Measurements from ENCODE around the gene HILPDA. TPM values are rescaled to one million over a fixed set of nuclear protein-coding genes. Genes with fewer than 3 reads are reported as not detected.
A peak's percentile ranks its signal among the peaks of the same experiment; 100 is the strongest.

The HILPDA gene, protein sequence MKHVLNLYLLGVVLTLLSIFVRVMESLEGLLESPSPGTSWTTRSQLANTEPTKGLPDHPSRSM
- 20.6 and 22.1 TPM in 2 replicates for total RNA-seq (2014; rRNA removed)
- 31.3 TPM for polyA plus RNA-seq (2012)

DNA sequence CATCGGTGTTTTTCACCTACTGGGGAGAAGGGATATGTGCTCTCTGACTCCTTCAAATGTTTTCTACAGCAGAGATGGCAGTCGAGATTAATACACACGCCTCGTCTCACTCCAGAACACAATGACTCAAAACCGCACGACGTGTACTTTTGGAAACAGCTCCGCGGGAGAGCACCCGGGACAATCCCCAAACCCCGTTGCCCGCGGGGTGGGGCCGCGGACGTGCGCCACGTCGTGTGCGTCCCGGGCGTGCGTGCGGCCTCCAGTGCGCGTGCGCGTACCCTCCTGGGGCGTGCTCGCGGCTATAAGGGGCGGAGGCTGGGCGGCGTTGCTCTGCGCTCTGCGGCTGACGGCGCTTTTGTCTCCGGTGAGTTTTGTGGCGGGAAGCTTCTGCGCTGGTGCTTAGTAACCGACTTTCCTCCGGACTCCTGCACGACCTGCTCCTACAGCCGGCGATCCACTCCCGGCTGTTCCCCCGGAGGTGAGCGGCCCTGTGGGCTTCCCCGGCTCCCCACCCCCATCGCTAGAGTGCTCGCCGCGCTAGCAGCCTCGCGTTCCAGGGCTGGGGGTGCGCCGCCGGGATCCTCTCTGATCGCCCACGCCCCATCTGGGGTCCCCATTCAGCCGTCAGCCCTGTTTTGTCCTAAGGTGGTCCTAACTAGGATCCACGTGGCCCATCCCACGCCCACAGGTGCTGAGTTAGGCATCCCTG is at the start of gene HILPDA:
Gene HILPDA (plus strand): TSS at position 336 of the 712 bp plus-strand sequence. CDS start 1,391 bp downstream, outside the sequence.
- peak; percentile 99 for DNase-seq (ENCODE audit: low read depth)

DNA sequence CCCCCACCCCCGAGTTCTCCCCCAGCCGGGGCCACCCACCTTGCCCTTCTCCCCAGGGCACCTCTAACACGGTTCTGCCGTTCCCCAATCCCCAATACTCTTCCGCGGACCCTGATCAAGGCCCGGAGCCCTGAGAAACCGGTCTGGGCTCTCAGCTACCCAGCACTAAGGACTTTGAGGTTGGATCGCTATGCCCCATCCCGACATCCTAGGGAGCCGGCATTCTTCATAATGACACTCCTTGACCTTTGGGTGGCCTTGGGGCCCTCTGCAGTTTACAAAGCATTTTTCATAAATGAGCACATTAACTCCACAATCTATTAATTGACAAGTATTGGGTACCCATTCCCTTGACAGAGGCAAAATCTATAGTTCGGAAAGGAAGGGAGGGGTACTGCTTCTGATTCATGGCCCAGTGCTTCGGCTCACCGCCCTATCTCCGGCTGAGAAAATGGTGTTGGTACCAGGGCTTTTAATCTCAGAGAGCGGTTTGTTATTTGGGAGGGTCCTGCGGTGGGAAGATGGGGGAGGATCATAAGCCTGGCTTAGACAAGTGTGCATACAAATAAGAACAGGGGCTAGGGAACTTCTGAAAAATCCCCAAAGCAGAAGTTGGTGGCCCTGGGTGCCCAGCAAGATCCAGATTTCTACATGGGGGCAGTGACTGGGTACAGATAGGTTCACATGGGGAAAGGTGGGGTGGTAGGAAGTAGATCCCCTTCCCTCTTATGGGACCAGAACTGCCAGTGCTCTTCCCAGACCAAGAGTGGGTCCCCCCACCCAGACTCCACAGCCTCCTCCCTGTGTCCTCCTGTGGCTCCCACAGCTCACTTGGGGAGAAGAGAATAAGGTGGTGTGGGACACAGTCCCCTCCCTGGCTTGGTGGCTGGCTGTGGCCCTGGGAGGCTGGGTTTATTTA is 49.1 kb upstream of the HILPDA start:
- DNase-seq (ENCODE audit: low read depth), result no peak

DNA sequence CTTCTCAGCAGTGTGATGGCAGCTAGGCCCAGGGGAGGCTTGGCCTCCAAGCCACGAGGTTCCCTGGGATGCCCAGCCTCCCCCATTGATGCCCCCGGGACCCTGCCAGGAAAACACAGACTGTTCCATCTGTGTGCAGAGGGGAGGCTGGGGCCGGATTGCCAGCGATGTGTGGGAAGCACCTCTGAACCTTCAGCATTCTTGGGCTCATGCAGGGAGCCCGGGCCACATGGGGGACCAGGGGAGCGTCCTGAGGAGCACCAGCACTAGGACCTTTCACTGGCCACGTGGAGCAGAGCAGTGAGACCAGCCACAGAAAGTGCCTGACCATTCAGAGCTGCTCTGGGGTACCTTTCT is 48.5 kb upstream of the HILPDA start:
- DNase-seq (ENCODE audit: low read depth), result no peak

DNA sequence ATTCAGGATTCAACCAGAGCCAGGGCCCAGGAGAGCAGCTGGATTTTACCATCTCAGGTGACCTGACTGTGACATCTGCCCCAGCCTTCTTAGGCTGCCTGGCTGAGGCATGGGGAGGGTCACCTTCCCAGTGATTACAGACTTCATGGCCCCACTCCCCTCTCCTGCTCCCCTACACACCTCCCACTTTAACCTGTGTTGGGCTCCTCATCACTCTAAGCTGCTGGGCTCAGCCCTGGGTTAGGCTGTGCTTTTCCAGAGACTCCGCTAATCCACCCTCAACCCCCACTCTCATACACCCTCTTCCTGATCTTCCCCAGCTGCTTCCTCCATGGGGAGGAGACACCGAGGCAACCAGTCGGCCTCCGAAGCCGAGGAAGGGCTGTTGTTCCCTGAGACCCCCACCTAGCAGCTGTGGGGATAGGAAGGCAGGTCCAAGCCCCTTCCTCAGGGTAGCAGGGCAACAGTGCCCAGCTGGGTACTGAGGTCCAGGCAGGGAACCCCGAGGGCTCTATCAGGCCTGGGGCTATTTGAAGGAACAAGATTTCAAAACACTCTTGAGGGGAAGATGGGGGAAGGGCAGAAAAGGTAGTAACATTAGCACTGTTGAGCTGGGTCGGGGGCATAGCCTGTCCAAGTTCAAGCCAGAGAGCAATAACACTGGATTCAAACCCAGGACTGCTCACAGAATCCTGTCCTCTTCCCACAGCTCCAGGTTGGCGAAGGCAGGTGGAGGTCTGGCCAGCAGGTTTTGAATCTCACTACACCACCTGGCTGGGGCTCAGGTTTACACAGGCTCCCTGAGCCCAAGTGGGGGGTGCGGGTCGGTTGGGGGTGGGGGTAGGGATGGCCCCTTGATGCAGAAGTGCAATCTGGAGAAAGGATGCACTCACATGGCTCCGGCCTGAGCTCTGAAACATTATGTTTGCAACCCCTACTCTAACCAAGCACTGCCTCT is 47.6 kb upstream of the HILPDA start:
- DNase-seq (ENCODE audit: low read depth), result no peak

DNA sequence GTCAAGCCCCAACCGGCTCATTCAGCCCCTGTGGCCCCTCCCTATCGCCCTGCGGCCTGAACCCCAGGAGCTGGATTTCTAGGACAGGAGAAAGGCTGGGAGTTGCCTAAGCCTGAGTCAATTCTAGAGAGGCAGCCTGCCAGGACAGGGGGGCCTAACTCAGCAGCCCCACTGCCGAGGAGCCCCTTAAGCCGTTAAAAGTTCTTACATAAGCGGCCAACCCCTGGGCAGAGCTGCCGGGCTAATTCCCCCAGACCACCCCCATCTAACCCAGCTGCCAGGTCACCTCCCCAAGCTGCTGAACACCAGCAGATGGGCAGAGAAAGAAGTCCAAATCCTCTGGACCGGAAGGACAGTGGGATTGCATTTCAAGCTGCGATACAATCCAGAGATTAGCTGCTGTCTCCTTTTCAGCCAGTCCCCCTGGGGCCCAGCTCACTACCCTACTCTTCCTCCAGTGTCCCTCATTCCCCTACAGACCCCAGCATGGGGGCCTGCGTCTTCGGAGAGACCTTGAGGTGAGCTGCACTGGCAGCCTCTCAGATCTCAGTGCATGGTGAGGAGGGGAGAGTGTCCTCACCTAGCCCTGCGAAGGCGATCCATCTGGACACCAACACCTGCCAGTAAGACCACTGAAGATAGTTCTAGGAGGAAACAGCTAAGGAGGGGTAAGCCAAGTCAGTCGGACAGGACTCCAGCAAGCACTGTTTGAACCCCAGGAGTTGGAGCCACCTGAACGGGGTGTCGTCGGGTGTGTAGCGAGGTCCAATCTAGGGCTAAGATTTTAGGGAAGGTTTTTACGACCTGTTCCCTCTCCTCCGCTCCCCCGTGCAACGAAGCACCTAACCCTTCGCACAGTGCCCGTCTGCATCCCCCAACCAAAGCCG is 46.7 kb upstream of the HILPDA start:
- no peak for DNase-seq (ENCODE audit: low read depth)

DNA sequence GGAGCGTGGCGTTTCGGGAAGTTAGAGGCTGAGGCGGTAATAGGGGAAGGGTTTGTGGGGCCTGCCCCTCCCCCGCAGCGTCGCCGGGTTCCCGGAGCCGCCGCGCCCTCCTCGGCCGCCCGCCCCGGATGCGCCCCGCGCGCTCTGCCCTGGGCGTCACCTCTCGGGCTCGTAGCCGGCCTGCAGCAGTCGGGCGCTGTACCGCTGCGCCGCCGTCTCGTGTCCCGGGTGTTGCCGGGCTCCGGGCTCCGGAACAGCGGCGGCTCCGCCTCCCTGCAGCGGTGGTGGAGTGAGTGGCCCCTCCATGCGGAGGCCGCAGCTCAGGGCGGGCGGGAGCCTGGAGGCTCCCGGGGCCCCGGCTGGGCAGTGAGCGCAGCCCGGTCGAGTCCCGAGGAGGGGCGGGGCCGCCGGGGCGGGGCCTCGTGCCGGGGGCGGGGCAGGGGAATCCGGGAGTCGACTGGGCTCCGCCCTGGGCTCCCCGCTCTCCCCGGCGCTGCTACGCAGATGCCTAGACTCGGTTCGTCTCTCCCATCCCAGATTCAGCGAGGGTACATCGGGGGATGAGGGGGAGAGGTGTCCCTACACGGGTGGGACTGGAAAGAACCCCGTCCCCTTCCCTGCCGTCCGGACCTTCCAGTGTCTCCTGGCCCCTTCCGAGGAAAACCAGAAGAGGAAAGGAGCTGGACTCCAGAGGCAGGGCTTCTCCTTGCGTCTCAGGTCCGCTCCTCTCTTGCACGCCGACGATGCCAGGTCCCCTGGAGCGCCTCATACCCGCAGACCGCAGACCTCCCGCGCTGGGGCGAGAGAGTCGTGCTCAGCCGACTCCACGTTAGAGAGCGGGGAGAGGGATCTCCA is 45.9 kb upstream of the HILPDA start, which contains the start of gene IMPDH1:
Gene IMPDH1 (minus strand): TSS at position 387 of the 855 bp plus-strand sequence. CDS start 81 bp downstream, at position 306.
- DNase-seq (ENCODE audit: low read depth), result peak; percentile 73

DNA sequence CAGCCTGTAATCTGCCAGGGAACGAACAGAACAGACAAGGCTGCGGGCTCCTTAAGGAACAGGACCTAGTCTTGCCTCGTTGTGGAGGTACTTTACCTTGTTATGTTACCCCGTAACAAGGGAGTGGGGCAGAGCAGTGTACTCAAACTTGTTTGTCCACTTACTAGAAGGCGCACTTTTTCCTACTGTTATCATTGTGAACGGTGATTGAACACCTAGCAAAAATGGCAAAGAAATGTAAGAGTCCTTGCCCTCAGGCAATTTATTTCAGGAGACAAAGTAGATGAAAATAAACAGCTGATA is 45.3 kb upstream of the HILPDA start:
- DNase-seq (ENCODE audit: low read depth), result no peak

DNA sequence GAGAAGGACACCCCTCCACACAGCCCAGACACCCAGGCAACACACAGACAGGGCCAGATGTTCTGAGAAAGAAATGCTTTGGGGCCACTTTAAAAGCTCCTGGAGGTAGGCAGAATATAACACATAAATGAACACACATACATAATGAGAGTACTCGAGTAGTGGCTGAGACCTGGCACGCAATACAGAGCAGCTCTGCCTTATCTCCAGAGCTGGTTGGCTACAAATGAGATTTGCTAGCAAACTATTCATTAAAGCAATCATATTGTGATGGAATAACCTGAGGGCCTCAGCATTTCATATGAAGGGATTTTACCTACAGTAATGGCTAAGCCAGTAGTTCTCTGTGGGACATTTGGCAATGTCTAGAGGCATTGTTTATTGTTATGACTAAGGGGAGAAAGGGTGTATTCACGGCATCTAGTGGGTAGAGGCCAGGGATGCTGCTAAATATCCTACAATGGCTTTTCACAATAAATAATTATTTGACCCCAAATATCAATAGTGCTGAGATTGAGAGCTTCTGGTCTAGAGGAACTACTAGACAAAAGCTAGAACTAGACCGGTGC is 40.4 kb upstream of the HILPDA start:
- DNase-seq (ENCODE audit: low read depth), result no peak

DNA sequence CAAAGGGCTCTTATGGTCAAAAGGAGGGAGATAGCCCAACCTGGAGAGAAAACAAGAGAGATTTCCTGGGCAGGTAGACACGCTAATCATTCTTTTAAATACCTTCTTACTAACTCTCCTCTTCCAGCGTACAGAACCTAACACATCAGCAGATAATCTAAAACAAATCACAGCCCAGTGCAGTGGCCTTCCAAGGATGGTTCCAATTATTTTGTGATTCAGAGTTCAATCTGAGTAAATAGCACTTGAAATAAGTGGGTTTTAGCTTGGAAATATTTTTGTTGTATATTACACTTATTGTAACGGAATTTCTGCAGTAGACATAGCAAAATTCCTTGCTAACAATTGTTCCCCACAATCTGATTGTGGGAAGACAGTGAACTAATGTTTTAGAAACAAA is 38.6 kb upstream of the HILPDA start:
- no peak for DNase-seq (ENCODE audit: low read depth)

DNA sequence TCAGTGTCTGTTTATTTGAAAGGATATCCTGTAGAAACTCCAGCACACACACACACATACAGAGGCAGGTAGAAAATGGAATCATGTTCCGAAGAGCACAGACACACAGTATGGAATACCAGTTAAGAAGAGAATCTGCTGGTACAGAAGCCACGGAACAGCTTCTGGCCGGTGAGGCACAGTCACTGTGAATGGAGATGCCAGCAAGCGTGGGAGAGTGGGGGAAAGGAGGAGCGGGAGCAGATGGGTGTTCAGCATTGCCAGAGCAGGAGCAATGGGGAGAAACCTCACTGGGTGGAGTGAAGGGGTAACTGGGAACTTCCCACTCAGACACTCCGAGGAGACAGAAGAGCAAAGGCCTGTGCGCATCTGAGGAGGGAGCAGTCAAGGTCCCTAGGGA is 36.4 kb upstream of the HILPDA start:
- no peak for DNase-seq (ENCODE audit: low read depth)

DNA sequence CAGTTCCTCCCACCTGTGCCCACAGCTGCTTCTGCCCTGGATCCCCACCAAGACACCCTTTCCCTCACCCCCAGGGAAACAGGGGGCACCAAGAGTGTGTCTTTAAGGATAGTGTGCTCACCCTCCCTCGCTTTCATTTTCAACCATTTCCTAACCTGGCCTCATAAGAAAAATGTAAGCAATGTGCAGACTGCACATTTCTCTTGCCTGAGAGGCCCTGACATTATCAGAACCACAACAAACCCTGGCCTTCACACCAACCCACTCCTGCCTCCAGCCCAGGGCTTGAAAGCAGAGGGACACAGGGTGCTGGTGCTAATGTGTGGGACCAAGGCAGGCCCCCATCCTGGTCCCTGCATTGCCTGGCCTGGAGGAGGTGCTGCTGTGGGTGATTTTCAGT is 34.9 kb upstream of the HILPDA start:
- no peak for DNase-seq (ENCODE audit: low read depth)

DNA sequence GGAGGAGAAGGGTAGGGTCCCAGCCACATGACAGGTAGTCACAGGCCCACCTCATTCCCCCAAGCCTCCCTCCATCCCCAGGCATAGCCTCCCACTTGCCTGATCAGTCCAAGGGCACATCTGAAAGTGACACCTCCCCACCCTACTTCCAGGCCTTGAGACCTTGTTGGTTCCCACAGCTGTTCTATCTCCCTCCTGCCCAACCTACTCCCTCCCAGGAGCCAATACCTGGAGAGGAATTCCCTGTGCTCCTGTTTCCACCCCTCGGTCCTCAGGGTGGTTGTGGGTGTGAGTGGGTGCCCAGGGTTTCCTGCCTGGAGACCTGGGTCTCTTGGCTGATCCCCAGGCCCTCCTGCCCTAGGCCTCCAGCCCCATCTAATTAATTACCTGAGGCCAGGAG is 34.3 kb upstream of the HILPDA start:
- DNase-seq (ENCODE audit: low read depth), result no peak

DNA sequence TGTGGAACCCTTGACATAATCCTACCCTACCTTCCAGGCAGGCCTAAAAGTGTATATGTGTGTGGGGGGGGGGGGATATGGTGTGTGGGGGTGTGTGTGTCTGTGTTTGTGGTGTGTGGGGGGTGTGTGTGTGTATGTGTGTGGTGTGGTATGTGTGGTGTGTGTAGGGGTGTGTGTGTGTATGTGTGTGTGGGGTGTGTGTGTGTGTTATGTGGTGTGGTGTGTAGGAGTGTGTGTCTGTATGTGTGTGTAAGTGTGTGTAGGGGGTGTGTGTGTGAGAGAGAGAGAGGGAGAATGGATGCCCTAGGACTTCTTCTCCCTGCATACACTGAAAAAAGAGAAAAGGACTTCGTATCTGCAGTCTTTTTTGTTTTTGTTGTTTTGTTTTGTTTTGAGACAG is 33.6 kb upstream of the HILPDA start:
- DNase-seq (ENCODE audit: low read depth), result no peak

DNA sequence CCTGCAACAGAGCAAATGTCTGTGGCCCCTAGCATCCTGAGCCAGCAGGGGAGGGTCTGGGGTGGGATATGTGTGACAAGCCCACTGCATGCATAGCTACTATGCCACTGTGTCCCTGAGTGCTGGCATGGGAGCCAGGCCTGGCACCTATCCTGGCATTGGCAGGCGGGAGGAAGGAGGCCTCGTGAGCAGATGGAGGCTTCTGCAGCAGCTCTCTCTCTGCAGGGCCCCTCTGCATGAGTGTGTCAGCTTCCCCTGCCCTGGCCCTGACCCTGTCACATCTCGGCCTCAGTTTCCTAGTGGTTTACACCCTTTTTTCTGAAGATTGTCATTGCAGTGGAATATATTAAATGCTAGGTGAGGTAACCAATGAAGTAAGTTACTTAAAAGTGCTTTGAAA is 32.8 kb upstream of the HILPDA start:
- no peak for DNase-seq (ENCODE audit: low read depth)

DNA sequence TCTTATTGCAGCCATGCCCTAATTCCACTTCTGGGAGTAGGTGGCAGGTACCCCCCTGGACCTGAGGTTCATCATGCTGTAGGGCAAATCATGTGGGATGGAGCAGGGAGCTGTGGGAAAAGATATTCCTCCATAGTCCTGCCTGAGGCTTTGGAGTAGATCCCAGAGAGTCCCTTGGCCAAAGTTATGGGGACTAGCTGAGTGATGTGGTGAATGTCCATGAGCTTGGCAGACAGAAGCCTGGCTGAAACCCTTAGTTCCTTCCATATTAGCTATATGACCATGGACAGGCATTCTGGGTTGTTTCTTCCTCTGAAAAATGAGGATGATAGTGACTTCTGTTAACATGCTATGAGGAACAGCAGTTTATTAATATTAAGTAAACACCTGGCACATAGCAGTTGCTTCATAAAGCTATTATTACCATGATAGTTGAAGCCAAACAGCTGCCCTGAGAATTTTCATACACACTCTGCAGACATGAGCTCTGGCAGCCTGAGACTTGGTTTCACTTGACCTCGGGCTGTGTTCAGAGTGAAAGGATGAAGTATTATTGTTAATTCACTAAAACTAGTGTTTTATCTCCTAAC is 30.9 kb upstream of the HILPDA start:
- DNase-seq (ENCODE audit: low read depth), result no peak

DNA sequence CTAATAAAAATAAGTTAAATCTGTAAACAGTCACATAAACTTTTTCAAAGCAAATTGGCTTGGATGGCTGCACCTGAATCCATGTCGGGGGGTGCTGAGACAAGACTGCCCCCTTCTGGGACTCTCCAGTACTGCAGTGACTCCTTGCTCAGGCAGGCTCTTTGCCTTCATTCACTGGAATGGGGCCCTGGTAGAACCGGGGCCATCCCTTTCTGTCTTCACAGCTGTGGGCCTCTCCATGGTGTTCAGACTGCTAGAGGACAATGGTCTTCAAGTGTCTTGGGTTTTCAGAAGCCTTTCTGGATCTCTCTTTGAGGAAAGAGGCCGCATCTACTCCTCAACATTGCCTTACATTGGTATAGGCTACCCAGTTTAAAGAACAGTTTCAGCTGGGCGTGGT is 29.8 kb upstream of the HILPDA start:
- peak; percentile 56 for DNase-seq (ENCODE audit: low read depth)

DNA sequence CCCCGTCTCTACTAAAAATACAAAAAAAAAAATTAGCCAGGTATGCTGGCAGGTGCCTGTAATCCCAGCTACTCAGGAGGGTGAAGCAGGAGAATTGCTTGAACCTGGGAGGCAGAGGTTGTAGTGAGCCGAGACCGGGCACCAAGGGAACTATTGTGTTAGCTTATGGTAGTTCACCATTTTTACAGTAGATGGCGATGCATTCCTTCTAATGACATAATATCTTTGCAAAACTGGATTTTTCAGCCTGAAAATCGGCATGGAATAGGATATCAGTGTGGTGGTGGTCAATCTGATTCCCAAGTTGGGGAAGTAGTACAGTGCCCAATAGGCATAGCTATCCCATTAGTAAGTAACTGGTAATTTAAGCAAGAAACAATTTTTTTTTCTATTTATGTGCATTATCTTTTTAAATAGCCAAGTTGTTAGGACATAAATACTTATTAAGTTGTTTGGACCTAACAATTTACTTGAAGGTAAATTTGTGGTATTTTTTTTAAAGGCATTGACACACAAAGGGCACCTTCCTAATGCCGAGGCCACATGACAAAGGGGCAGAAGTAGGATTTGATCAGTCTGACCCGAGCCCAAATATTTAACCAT is 28.3 kb upstream of the HILPDA start:
- DNase-seq (ENCODE audit: low read depth), result peak; percentile 65

DNA sequence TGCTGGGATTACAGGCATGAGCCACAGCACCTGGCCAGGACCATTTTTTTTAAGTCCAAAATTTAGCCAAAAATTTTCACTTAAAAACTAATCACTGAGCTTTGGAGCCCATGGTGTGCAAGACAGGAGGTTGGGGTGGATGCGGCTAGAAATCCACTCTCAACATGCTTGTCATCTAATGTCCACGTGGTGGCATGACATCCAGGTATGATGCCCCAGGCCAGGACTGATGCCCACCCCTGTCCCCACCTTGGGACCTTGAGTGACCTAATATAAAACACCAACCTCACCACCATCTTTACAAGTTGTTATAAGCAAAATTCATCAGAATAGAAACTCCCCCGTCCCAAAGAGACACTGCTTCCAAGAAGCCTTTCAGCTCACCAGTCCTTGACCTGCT is 25.5 kb upstream of the HILPDA start:
- no peak for DNase-seq (ENCODE audit: low read depth)

Data from LHCN-M2 (cell line).